HG02678 (cell line): ENCODE results near the gene SLC28A1.
"Not testable (repeated sequence)": the region's sequence is repeated elsewhere in the genome, so short reads cannot be mapped to it uniquely, and the experiment has no call there.

ENCODE experiments used
- ATAC-seq: cut with Tn5 transposase; IDR thresholded peaks from one replicate; pipeline ENCODE4 v1.9.1; 2021; ENCODE audit warnings: mild to moderate bottlenecking, moderate library complexity; ENCODE audit not compliant: unreplicated experiment

Gene SLC28A1, protein sequence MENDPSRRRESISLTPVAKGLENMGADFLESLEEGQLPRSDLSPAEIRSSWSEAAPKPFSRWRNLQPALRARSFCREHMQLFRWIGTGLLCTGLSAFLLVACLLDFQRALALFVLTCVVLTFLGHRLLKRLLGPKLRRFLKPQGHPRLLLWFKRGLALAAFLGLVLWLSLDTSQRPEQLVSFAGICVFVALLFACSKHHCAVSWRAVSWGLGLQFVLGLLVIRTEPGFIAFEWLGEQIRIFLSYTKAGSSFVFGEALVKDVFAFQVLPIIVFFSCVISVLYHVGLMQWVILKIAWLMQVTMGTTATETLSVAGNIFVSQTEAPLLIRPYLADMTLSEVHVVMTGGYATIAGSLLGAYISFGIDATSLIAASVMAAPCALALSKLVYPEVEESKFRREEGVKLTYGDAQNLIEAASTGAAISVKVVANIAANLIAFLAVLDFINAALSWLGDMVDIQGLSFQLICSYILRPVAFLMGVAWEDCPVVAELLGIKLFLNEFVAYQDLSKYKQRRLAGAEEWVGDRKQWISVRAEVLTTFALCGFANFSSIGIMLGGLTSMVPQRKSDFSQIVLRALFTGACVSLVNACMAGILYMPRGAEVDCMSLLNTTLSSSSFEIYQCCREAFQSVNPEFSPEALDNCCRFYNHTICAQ

DNA sequence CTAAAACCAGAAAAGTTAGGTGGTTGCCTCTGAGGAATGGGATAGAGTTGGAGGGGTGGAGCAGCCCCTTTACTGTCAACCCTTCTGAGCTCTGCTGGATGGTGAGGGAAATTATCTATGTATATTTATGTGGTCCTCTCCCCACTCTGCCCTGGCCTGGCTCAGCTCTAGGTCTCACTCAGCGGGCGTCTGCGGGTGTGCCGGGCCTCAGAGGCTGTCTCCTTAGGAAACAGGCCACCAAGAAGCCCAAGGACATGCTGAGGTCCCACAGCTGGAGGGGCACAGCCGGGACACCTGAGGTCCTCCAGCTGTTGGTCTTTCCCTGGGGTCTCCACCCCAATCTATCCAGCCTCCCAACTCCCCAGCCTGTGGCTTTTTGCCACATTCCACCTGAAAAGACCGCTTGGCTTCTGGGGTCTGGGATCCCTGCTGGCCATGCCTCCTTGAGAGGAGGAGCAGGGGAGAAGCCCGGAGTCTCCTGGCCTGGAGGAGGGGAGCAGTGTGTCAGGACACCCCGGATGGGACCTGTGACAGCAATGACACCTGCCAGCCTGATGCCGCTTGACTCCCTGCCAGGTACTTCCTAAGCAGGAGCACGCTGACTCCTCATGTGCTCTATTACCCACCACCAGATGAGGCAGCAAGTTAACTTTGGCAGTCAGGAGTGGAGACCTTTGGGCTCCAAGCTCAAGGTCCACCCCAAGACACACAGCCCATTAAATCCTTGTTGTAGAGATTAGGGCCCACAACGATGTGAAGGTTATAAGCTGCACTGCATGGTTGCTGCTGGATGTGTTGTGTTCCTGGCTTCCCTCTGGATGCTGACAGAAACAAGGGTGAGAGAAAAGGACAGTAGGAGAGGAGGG is at the start of gene SLC28A1:
SLC28A1 (plus strand) TSS at position 747 of the 866 bp plus-strand sequence. CDS start 3,099 bp downstream, outside the sequence.
- ATAC-seq, result no peak

DNA sequence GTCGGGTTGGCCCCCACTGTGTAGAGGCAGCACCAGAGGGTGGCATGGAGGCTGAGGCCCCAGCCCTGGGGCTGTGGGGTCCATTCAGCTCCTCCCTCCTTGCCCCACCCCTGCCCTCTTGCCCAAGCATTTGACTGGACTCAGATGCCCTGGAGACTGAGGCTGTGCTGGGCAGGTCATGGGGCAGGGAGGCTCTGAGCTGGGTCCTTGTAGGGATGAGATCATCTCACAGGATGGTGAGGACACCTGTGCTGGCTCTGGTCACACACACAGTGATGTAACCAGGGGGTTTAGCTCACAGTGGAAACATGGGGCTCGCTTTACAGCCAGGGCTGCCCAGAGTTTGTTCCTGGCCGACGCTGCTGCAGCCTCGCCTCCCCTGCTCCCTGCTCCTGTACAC is 49.5 kb upstream of the SLC28A1 start:
- no peak for ATAC-seq

DNA sequence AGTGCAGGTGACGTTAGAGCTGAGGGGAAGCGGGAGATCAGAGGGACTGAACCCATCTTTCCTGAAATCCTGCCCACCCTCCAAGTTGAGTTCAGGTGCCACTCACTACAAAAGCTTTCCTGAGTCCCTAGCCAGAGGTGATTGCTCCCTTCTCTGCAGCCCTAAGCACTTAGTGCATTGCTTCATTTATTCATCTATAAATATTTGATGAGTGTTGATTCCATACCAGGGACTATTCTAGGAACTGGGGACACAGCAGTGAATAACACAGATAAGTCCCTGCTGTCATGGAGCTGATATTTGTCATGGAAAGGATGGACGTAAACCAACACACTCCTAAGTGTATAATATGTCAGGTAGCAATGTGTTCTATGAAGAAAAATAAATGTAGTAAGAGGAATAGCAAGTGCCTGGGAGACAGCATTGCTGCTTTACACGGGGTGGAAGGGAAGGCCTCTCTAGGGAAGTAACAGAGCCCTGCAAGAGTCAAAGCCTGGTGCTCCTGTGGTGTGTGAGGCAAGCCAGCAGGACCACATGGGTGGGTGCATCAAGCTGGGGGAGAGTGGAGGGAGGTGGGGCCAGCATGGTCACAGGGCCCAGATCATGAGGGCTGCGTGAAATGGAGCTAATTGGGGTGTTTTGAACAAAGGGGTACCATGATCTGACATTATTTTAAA is 48.7 kb upstream of the SLC28A1 start:
- no peak for ATAC-seq

DNA sequence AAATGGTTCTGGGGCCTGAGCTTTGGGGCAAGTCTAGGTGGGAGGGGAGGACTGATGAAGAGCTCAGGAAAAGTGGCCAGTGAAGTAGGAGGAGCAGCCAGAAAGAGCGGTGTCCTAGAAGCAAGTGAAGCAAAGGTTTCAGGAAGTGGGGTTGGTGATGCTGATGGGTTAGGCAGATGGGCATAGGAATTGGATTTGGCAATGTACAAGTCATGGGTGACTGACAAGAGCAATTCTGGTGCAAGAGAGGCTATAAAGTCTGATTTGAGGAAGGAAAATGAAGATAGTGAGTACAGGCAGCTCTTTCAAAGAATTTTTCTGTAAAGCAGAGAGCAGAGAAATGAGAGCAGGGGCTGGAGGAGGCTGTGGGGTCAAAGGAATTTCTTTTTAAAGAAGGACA is 47.6 kb upstream of the SLC28A1 start:
- ATAC-seq, result no peak

DNA sequence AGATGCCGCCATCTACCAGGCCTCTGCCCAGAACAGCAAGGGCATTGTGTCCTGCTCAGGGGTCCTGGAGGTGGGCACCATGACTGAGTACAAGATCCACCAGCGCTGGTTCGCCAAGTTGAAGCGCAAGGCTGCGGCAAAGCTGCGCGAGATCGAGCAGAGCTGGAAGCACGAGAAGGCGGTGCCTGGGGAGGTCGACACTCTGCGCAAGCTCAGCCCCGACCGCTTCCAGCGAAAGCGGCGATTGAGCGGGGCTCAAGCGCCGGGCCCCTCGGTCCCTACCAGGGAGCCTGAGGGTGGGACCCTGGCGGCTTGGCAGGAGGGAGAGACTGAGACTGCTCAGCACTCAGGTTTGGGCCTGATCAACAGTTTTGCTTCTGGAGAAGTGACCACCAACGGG is 44.7 kb upstream of the SLC28A1 start:
- ATAC-seq, result no peak

DNA sequence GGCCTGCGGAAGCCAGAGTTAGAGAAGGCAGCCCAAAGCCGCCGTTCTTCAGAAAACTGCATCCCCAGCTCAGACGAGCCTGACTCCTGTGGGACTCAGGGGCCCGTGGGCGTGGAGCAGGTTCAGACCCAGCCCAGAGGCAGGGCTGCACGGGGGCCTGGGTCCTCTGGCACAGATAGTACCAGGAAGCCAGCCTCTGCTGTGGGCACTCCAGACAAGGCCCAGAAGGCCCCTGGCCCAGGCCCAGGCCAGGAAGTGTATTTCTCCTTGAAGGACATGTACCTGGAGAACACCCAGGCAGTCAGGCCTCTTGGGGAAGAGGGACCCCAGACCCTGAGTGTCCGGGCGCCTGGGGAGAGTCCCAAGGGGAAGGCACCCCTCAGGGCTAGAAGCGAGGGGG is 44.2 kb upstream of the SLC28A1 start:
- ATAC-seq, result no peak

DNA sequence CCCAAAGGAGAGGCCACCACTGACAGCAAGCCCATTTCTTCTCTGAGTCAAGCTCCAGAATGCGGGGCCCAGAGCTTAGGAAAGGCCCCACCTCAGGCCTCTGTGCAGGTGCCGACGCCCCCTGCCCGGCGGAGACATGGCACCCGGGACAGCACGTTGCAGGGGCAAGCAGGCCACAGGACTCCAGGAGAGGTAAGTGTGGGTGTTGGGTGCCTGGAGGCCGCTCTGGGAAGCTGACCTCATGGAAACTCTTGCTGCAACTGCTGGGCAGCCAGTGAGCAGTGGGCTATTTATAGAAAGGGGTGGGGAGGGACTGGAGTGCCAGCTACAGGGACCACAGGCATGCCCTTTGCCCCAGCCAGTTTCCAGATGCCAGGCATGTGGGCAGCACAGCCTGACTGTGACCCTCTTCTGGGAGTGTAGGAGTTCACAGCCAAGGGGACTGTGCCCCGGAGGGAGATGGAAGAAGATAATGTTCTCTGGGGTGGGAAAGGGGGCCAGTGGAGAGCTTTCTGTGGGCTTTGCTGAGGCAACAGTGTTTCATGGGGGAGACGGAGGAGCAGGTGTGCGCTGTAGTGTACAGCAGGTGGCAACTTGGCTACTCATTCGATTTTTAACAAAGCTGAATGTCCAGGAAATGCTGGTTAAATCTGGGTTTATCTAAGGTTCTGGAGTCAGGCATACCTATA is 43.6 kb upstream of the SLC28A1 start:
- ATAC-seq, result no peak

DNA sequence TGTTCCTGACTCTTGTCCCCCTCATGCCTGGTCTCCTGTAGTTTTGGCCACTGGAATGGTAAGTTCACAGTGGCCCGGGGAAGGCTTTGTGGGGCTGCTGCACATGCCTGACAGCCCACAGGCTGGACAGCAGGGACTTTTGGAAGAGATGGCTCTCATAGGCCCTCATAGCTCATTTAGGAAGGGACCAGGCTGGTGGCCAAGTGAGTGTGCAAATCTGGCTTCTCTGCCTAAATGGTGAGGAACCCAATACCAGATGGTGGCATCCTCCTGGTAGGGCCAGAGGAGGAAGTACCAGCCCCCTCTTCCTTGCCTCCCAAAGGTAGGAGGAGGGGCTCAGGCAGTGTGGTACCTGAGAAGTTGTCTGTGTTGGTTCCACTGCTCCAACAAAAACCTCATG is 41.7 kb upstream of the SLC28A1 start:
- no peak for ATAC-seq

DNA sequence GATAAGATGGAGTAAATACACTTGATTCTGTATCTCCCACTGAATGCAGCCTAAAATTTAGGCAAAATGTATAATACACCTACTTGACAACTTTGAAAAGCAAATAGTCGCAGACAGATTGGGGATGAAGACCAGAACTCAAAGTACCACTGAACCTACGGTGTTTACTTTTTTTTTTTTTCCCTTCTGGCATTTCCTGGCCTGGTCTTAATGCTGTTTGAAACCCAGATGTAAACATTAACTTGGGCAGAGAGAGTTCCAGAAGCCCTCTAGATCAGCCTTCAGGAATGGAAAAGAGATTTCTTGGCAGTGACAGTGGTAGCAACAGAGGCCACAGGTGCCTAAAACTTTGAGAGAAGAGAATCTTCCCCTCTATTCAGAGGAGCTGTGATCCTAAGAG is 39.5 kb upstream of the SLC28A1 start:
- ATAC-seq, result no peak

DNA sequence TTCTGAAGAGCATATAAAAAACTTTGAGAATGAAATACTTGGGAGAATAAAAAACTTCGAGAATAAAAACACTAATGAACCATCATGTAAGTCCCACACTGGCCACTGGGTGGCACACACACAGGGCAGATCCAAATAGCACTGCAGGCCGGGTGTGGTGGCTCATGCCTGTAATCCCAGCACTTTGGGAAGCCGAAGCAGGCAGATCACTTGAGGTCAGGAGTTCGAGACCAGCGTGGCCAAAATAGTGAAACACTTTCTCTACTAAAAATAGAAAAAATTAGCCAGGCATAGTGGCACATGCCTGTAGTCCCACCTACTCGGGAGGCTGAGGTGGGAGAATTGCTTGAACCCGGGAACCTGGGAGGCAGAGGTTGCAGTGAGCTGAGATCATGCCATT is 38.8 kb upstream of the SLC28A1 start:
- ATAC-seq, result not testable (repeated sequence)

DNA sequence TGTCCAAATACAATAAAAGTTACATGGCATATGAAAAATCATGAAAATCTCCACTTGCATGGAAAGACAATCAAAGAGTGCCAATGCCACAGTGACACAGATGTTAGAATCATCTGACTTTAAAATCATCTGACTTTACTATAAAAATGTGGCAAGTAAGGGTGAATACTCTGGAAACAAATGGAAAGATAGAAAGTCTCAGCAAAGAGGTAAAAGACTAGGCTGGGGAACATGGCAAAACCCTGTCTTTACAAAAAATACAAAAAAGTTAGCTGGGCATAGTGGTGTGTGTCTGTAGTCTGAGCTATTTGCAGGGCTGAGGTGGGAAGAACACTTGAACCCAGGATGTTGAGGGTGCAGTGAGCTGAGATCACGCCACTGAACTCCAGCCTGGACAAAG is 38.2 kb upstream of the SLC28A1 start:
- no peak for ATAC-seq

DNA sequence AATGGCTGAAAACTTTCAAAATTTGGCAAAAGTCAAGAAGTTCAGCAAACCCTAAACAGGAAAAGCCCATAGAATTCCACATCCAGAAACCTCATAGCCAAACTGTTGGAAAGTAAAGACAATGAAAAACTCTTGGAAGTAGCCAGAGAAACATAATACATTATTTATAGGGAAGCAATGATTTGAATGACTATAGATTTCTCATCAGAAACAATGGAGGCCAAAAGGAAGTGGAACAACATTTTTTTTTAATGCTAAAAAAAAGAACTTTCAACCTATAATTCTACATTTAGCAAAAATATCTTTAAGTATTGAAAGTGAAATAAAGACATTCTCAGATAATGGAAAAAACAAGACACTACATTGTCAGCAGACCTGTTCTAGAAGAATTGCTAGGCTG is 37.1 kb upstream of the SLC28A1 start:
- no peak for ATAC-seq

DNA sequence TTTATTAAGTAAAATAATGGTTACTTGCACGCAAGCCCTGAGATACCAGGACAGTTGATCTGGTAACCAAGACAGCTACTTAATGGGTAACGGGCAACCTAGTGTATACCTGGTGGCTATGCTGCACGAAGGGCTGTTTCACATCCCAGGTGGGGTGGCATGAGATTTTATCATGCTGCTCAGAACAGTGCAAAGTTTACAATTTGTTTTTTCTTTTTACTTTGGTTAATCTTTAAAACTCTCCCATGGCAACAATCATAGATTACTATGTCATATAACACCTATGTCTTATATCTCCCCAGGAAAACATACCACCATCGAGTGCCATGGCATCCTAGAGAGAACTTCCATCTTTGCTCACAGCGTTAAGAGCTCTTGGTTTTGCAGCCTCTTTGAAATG is 32.2 kb upstream of the SLC28A1 start:
- ATAC-seq, result no peak

DNA sequence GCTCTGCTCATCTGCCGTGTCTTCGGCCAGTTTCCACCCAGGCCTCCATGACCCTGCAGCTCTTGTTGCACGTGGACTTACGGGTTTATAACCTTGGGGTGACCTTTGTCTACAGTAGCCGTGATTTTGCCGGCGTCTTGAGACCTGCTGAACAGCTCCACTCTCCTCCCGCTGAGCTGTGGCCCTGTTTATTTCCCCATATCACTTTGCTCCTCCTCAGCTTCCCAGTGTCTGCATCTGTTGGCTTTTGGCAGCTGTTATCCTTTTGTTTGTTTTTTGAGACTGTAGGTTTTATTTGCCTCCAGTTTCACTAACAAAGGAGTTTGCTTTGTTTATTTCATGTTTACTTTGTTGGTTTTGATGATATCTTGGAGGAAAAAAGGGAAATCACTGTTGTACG is 29.3 kb upstream of the SLC28A1 start:
- no peak for ATAC-seq

DNA sequence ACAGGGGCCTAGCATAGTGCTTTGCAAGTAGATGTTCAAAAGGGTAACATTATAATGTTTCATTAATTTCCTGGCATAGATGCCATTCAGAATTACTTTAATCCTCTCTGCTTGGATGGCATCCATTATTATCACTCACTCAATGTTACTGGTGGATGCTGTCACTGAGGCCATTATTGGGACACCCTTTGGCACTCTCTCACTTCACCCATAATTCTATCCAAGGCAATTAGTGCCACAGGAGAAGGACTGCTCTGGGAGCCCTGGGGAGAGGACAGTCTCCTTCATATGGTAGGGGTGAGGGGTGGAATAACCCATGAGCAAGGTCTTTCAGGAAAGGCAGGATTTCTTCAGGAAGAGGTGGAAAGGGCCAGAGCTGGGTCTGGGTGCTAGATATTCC is 28.7 kb upstream of the SLC28A1 start:
- no peak for ATAC-seq

DNA sequence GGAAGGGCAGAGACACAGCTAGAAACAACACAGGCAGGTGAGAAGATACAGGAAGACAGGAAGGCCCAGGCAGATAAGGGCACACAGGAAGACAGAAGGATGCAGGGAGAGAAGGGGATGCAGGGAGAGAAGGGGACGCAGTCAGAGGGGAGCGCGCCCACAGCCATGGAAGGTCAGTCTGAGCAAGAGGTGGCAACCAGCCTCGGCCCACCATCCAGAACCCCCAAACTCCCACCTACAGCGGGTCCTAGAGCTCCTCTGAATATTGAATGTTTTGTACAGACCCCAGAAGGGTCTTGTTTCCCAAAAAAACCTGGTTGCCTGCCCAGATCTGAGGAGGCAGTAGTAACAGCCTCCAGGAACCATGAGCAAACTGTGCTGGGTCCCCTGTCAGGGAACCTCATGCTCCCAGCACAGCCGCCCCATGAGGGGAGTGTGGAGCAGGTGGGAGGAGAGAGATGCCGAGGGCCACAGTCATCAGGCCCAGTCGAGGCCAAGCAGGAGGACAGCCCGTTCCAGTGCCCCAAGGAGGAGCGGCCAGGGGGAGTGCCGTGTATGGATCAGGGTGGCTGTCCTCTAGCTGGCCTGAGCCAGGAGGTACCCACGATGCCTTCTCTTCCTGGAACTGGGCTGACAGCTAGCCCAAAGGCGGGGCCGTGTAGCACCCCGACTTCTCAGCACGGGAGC is 27.6 kb upstream of the SLC28A1 start:
- no peak for ATAC-seq

DNA sequence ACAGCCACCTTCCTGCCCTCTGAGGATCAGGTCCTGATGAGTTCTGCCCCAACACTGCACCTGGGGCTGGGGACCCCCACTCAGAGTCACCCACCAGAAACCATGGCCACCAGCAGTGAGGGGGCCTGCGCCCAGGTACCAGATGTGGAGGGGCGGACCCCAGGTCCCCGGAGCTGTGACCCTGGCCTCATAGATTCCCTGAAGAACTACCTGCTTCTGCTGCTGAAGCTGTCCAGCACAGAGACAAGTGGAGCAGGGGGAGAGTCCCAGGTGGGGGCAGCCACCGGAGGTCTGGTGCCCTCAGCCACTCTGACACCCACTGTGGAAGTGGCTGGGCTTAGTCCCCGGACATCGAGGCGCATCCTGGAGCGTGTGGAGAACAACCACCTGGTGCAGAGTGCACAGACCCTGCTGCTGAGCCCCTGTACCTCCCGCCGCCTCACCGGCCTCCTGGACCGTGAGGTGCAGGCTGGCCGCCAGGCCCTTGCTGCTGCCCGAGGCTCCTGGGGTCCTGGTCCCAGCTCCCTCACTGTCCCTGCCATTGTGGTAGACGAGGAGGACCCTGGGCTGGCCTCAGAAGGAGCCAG is 27.0 kb upstream of the SLC28A1 start:
- no peak for ATAC-seq

DNA sequence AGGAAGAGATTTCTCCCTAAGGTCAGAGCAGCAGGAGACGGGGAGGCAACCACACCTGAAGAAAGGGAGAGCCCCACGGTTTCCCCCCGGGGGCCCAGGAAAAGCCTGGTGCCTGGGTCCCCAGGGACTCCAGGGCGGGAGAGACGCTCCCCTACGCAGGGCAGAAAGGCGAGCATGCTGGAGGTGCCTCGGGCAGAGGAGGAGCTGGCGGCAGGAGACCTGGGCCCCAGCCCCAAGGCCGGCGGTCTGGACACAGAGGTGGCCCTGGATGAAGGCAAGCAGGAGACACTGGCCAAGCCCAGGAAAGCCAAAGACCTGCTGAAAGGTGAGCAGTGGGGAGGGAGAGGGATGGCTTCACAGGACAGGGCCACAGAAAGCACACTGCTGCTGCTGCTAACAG is 26.2 kb upstream of the SLC28A1 start:
- no peak for ATAC-seq

DNA sequence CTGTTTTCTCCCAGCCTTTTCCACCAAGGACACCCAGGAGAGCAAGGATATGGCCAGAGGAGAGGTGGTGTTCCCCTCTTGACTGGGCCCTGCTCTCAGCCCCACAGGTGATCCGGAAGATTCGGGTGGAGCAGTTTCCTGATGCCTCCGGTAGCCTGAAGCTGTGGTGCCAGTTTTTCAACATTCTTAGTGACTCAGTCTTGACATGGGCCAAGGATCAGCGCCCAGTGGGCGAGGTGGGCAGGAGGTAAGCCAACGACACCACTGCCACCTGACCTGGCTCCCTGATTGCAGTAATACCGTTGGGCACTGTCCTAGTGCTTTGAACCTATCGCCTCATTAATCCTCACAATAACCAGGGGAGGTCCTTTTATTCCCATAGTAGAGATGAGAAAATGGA is 25.3 kb upstream of the SLC28A1 start:
- no peak for ATAC-seq

DNA sequence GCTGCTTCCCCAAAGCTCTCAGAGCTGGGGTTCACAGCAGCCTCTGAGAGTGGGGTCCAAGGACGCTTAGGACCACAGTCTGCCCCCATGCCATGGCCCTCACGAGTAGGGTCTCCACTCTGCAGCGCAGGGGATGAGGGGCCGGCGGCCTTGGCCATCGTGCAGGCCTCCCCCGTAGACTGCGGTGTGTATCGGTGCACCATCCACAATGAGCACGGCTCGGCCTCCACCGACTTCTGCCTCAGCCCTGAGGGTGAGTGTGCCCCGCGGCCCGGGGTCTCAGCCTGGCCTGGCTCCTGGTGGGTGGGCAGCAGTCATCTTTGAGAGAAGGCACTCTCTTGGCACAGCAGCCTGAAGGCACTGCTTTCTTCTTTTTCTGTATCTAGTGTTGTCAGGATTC is 24.8 kb upstream of the SLC28A1 start:
- no peak for ATAC-seq
